ENCODE results near the gene FLT3. TPM values are rescaled to one million over a fixed set of nuclear protein-coding genes. Genes with fewer than 3 reads are reported as not detected.

The FLT3 gene
- total and polyA plus RNA-seq, 9 of the 15 experiments (the other 6 are each of a cell fraction or from before 2014, with no cell fraction given), result not detected

DNA sequence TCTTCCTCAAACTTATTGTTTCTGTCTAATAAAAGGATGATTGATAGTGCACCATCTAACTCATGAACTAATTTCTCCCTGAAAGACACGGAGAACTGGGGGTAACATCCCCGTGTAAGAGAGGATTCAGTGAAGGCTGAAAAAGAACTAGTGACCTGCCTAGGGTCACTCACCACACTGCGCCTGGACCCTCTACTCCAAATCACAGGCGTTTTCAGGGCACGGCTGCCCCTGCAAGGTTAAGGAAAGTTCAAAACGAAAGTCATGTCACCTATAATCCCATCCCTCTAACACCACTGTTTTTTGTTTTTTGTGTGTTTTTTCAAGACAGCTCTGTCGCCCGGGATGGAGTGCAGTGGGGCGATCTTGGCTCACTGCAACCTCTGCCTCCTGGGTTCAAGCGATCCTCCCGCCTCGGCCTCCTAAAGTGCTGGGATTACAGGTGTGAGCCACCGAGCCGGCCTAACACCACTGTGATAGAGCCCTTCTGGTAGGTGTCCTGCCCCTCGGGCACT is 120.6 kb downstream of the FLT3 start:
- intact Hi-C loops (cut with micrococcal nuclease) (loop anchor here (5.0 kb wide), 2 partner anchors 153 to 608 kb away; no protein-coding TSS in a partner anchor), in situ Hi-C loops (cut with MboI) (loop anchor here (10.0 kb wide), 1 partner anchor 1025 kb away; no protein-coding TSS in a partner anchor)
- no peak for TF ChIP-seq GATAD2A (IDR thresholded peaks at IDR 0.05)
- TF ChIP-seq ZFP36 (IDR thresholded peaks at IDR 0.05; ENCODE audit: low read depth, low read length, partially characterized antibody), result no peak
- TF ChIP-seq, protein P1, sequence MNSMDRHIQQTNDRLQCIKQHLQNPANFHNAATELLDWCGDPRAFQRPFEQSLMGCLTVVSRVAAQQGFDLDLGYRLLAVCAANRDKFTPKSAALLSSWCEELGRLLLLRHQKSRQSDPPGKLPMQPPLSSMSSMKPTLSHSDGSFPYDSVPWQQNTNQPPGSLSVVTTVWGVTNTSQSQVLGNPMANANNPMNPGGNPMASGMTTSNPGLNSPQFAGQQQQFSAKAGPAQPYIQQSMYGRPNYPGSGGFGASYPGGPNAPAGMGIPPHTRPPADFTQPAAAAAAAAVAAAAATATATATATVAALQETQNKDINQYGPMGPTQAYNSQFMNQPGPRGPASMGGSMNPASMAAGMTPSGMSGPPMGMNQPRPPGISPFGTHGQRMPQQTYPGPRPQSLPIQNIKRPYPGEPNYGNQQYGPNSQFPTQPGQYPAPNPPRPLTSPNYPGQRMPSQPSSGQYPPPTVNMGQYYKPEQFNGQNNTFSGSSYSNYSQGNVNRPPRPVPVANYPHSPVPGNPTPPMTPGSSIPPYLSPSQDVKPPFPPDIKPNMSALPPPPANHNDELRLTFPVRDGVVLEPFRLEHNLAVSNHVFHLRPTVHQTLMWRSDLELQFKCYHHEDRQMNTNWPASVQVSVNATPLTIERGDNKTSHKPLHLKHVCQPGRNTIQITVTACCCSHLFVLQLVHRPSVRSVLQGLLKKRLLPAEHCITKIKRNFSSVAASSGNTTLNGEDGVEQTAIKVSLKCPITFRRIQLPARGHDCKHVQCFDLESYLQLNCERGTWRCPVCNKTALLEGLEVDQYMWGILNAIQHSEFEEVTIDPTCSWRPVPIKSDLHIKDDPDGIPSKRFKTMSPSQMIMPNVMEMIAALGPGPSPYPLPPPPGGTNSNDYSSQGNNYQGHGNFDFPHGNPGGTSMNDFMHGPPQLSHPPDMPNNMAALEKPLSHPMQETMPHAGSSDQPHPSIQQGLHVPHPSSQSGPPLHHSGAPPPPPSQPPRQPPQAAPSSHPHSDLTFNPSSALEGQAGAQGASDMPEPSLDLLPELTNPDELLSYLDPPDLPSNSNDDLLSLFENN (IDR thresholded peaks at IDR 0.05; ENCODE audit: low read depth in 2 of 2, low read length in 2 of 2), result no peak
- TF ChIP-seq, protein P2, sequence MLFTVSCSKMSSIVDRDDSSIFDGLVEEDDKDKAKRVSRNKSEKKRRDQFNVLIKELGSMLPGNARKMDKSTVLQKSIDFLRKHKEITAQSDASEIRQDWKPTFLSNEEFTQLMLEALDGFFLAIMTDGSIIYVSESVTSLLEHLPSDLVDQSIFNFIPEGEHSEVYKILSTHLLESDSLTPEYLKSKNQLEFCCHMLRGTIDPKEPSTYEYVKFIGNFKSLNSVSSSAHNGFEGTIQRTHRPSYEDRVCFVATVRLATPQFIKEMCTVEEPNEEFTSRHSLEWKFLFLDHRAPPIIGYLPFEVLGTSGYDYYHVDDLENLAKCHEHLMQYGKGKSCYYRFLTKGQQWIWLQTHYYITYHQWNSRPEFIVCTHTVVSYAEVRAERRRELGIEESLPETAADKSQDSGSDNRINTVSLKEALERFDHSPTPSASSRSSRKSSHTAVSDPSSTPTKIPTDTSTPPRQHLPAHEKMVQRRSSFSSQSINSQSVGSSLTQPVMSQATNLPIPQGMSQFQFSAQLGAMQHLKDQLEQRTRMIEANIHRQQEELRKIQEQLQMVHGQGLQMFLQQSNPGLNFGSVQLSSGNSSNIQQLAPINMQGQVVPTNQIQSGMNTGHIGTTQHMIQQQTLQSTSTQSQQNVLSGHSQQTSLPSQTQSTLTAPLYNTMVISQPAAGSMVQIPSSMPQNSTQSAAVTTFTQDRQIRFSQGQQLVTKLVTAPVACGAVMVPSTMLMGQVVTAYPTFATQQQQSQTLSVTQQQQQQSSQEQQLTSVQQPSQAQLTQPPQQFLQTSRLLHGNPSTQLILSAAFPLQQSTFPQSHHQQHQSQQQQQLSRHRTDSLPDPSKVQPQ (CRISPR knock-in tag; IDR thresholded peaks at IDR 0.05; ENCODE audit: borderline replicate concordance), result no peak
- no peak for TF ChIP-seq LARP7 (IDR thresholded peaks at IDR 0.05)
- TF ChIP-seq, protein P3, sequence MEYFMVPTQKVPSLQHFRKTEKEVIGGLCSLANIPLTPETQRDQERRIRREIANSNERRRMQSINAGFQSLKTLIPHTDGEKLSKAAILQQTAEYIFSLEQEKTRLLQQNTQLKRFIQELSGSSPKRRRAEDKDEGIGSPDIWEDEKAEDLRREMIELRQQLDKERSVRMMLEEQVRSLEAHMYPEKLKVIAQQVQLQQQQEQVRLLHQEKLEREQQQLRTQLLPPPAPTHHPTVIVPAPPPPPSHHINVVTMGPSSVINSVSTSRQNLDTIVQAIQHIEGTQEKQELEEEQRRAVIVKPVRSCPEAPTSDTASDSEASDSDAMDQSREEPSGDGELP (CRISPR knock-in tag; IDR thresholded peaks at IDR 0.05; ENCODE audit: borderline replicate concordance), result no peak
- no peak for TF ChIP-seq HDAC1 (IDR thresholded peaks at IDR 0.05)
- TF ChIP-seq BACH1 (tag; IDR thresholded peaks at IDR 0.05), result no peak
- TF ChIP-seq, protein P4, sequence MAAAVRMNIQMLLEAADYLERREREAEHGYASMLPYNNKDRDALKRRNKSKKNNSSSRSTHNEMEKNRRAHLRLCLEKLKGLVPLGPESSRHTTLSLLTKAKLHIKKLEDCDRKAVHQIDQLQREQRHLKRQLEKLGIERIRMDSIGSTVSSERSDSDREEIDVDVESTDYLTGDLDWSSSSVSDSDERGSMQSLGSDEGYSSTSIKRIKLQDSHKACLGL (CRISPR knock-in tag; IDR thresholded peaks at IDR 0.05; ENCODE audit: borderline replicate concordance, poor library complexity, severe bottlenecking), result no peak
- TF ChIP-seq ZBTB1 (CRISPR knock-in tag; IDR thresholded peaks at IDR 0.05; ENCODE audit: borderline replicate concordance, low read depth), result no peak
- TF ChIP-seq, protein P5, sequence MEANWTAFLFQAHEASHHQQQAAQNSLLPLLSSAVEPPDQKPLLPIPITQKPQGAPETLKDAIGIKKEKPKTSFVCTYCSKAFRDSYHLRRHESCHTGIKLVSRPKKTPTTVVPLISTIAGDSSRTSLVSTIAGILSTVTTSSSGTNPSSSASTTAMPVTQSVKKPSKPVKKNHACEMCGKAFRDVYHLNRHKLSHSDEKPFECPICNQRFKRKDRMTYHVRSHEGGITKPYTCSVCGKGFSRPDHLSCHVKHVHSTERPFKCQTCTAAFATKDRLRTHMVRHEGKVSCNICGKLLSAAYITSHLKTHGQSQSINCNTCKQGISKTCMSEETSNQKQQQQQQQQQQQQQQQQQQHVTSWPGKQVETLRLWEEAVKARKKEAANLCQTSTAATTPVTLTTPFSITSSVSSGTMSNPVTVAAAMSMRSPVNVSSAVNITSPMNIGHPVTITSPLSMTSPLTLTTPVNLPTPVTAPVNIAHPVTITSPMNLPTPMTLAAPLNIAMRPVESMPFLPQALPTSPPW (CRISPR knock-in tag; IDR thresholded peaks at IDR 0.05), result no peak
- no peak for TF ChIP-seq PHF21A (IDR thresholded peaks at IDR 0.05; ENCODE audit: borderline replicate concordance, low read depth)

More for the DNA sequence above, 120.6 kb downstream of the FLT3 start:
- ChIA-PET POLR2A (no interaction called here), CTCF (ENCODE audit: low intra/inter-chr PET ratio) (no interaction called here)
- Histone ChIP-seq H3K27me3 (ENCODE audit: control insufficient read depth in 2 of 2, insufficient read depth in 2 of 2, low read length in 2 of 2) (peaks cover 3 to 42% of the 10 kb centered on the region in 2 experiments; a peak in 4 of 5 replicates), H3K9ac (ENCODE audit: insufficient read depth in 1 of 2, low read depth in 2 of 2, low read length in 2 of 2) (no peak overlapping the region), H3K4me1 (replicated peaks in 1 of 2; ENCODE audit: control insufficient read depth in 2 of 2, insufficient read depth in 2 of 2, low read length in 2 of 2) (0 out of 5 replicates have a peak, but pooled peaks cover 0 to 3% of the 10 kb centered on the region in 2 experiments), H2AFZ (ENCODE audit: low read depth, low read length) (no peak overlapping the region), H3K27ac (ENCODE audit: extremely low read depth, low read depth, low read length) (no peak overlapping the region), H3K9me3 (replicated peaks; ENCODE audit: control insufficient read depth, insufficient read depth, low read depth, low read length) (no peaks in the 10 kb centered on the region), H4K20me1 (replicated peaks; ENCODE audit: control insufficient read depth, insufficient read depth, low read length) (no peaks in the 10 kb centered on the region), H3K4me2 (ENCODE audit: insufficient read depth, low read length) (no peak overlapping the region), H3K36me3 (ENCODE audit: control insufficient read depth, insufficient read depth, low read length) (no peaks in the 10 kb centered on the region), H3K79me2 (ENCODE audit: control insufficient read depth, insufficient read depth, low read length) (no peaks in the 10 kb centered on the region), H3K9me1 (ENCODE audit: control insufficient read depth, insufficient read depth, low read length) (no peaks in the 10 kb centered on the region), H3K4me3 (no peak overlapping the region)
- 10% methylated on average over 13 of the region's 15 CpGs for WGBS (ENCODE audit: insufficient coverage, low coverage, missing lambda C conversion rate)
- ATAC-seq (no peak), DNase-seq (ENCODE audit: extremely low read depth in 1 of 4, low spot score in 3 of 4) (no peak), FAIRE-seq (no peak)
- BruUV-seq (replicated peaks), result no TSS peak

Measured in K562 (cell line).